ENCODE measurements around the gene CABP1.

CABP1 gene

GRCh38 chr12:120652656-120653435 lies 12.4 kb downstream of the CABP1 start:
- DNase-seq: no peak
- no peak for TF ChIP-seq CTCF (IDR thresholded peaks at IDR 0.05; ENCODE audit: low read depth, low read length, missing control alignments)
- Histone ChIP-seq H3K27ac (no peak overlapping the region), H3K36me3 (replicated peaks) (no peaks in the 10 kb centered on the region), H3K27me3 (replicated peaks) (peaks cover 37% of the 10 kb centered on the region), H3K4me3 (ENCODE audit: low read depth, low read length) (no peak overlapping the region)
- in situ Hi-C loops (cut with HindIII; ENCODE audit: low pct_ligation_motif_present, low sequenced_read_pairs): no loop called here

- no peak for TF ChIP-seq CTCF (IDR thresholded peaks at IDR 0.05; ENCODE audit: low read depth, low read length, missing control alignments)
- Histone ChIP-seq H3K27ac (no peak overlapping the region), H3K4me3 (ENCODE audit: low read depth, low read length) (no peak overlapping the region), H3K36me3 (replicated peaks) (no peaks in the 10 kb centered on the region), H3K27me3 (replicated peaks) (peaks cover 37% of the 10 kb centered on the region)
- no peak for DNase-seq
- in situ Hi-C loops (cut with HindIII; ENCODE audit: low pct_ligation_motif_present, low sequenced_read_pairs): no loop called here
Observed at GRCh38 chr12:120653611-120654010, 13.2 kb downstream of the CABP1 start.

- H3K27me3 ChIP-seq (replicated peaks): peaks cover 33% of the 10 kb centered on the region
- no peak overlapping the region for H3K27ac ChIP-seq
- in situ Hi-C loops (cut with HindIII; ENCODE audit: low pct_ligation_motif_present, low sequenced_read_pairs): no loop called here
- H3K36me3 ChIP-seq (replicated peaks): no peaks in the 10 kb centered on the region
- no peak for DNase-seq
- no peak for TF ChIP-seq CTCF (IDR thresholded peaks at IDR 0.05; ENCODE audit: low read depth, low read length, missing control alignments)
- H3K4me3 ChIP-seq (ENCODE audit: low read depth, low read length): no peak overlapping the region
Observed at GRCh38 chr12:120654656-120655055, 14.2 kb downstream of the CABP1 start.

- no peak for DNase-seq
- in situ Hi-C loops (cut with HindIII; ENCODE audit: low pct_ligation_motif_present, low sequenced_read_pairs): no loop called here
- Histone ChIP-seq H3K4me3 (ENCODE audit: low read depth, low read length) (no peak overlapping the region), H3K36me3 (replicated peaks) (no peaks in the 10 kb centered on the region), H3K27ac (no peak overlapping the region), H3K27me3 (replicated peaks) (peaks cover 19% of the 10 kb centered on the region)
- no peak for TF ChIP-seq CTCF (IDR thresholded peaks at IDR 0.05; ENCODE audit: low read depth, low read length, missing control alignments)
Observed at GRCh38 chr12:120656008-120656407, 15.6 kb downstream of the CABP1 start.

- no peak for TF ChIP-seq CTCF (IDR thresholded peaks at IDR 0.05; ENCODE audit: low read depth, low read length, missing control alignments)
Observed at GRCh38 chr12:120658286-120659150, 18.1 kb downstream of the CABP1 start.

More at GRCh38 chr12:120658286-120659150, 18.1 kb downstream of the CABP1 start:
- DNase-seq: no peak
- in situ Hi-C loops (cut with HindIII; ENCODE audit: low pct_ligation_motif_present, low sequenced_read_pairs): no loop called here
- Histone ChIP-seq H3K27ac (no peak overlapping the region), H3K27me3 (replicated peaks) (peaks cover 3% of the 10 kb centered on the region), H3K36me3 (replicated peaks) (no peaks in the 10 kb centered on the region), H3K4me3 (ENCODE audit: low read depth, low read length) (no peak overlapping the region)

Measured in brain microvascular endothelial cell (primary cell).